ENCODE measurements around the gene C16orf54. TPM values are rescaled to one million over a fixed set of nuclear protein-coding genes. Genes with fewer than 3 reads are reported as not detected.
"Not testable (repeated sequence)": the region's sequence is repeated elsewhere in the genome, so short reads cannot be mapped to it uniquely, and the experiment has no call there.

Gene C16orf54
- total RNA-seq, 1 experiment from 2014 or later, result not detected

- Histone ChIP-seq H2AFZ (no peak overlapping the region), H3K9me3 (ENCODE audit: insufficient read depth, low read depth) (no peaks in the 10 kb centered on the region; the same call in 1 of the 2 replicates), H3F3A (ENCODE audit: insufficient read depth, low read depth) (peaks cover 50% of the 10 kb centered on the region), H3K27ac (no peak overlapping the region), H4K20me1 (ENCODE audit: insufficient read depth) (peaks cover 37% of the 10 kb centered on the region), H3K4me2 (no peak overlapping the region), H3K9me2 (ENCODE audit: insufficient read depth) (no peaks in the 10 kb centered on the region), H3K4me1 (replicated peaks; ENCODE audit: insufficient read depth) (peaks cover 7% of the 10 kb centered on the region; the same call in 1 of the 2 replicates), H3K79me2 (ENCODE audit: low read depth) (no peaks in the 10 kb centered on the region), H3K4me3 (no peak overlapping the region), H3K27me3 (ENCODE audit: insufficient read depth, low read depth) (no peaks in the 10 kb centered on the region), H3K36me3 (ENCODE audit: low read depth) (peaks cover 10% of the 10 kb centered on the region; the same call in 1 of the 2 replicates)
- TSS peak; percentile 47 for BruUV-seq (replicated peaks)
- ChIA-PET POLR2A (ENCODE audit: unreplicated experiment) (no interaction called here), CTCF (no interaction called here)
- DNase-seq, result no peak
- intact Hi-C loops (cut with micrococcal nuclease; ENCODE audit: unreplicated experiment), result no loop called here
- no peak for TF ChIP-seq CTCF (conservative IDR thresholded peaks at IDR 0.05)
- TF ChIP-seq EZH2 (IDR thresholded peaks at IDR 0.05; ENCODE audit: low read depth), result no peak
Measured at GRCh38 chr16:29697391-29697790, 48.4 kb downstream of the C16orf54 start.

DNA sequence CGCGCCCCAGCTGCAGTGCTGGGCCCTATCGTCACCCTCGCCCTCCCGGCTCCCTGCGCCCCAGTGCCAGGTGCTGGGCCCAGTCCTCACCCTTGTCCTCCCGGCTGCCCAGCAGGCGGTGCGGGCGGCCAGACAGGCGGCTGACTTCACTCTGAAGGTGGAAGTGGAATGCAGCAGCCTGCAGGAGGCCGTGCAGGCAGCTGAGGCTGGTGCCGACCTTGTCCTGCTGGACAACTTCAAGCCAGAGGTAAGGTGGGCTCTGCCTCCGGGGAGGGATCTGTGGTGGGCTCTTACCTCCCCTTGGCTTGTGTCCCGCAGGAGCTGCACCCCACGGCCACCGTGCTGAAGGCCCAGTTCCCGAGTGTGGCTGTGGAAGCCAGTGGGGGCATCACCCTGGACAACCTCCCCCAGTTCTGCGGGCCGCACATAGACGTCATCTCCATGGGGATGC is 48.9 kb downstream of the C16orf54 start:
- POLR2A ChIA-PET (ENCODE audit: unreplicated experiment), result no interaction called here

DNA sequence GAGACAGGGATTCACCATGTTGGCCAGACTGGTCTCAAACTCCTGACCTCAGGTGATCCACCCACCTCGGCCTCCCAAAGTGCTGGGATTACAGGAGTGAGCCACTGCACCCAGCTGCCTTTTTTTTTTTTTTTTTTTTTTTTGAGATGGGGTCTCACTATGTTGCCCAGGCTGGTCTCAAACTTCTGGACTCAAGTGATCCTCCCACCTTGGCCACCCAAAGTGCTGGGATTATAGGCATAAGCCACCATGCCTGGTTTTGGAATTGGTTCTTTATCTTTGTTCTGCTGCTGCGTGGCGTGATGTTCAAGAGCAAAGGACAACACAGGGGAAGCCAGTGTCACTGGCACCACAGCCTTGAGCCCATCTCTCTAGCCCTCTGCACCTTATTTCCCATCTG is 50.1 kb downstream of the C16orf54 start:
- intact Hi-C loops (cut with micrococcal nuclease; ENCODE audit: unreplicated experiment); H3K36me3 ChIP-seq (ENCODE audit: low read depth); DNase-seq; H3K4me1 ChIP-seq (replicated peaks; ENCODE audit: insufficient read depth); H3K9me3 ChIP-seq (ENCODE audit: insufficient read depth, low read depth); H3K4me2 ChIP-seq; POLR2A ChIA-PET (ENCODE audit: unreplicated experiment); H3K27ac ChIP-seq; H3K27me3 ChIP-seq (ENCODE audit: insufficient read depth, low read depth); H2AFZ ChIP-seq; BruUV-seq (replicated peaks); H3K4me3 ChIP-seq; H3K9me2 ChIP-seq (ENCODE audit: insufficient read depth): not testable (repeated sequence)
- CTCF ChIA-PET, result interaction anchor here (0.6 to 0.7 kb wide), 2 partner anchors 12 to 156 kb away, joined by 9 to 17 read pairs; no protein-coding TSS in a partner anchor
- peaks cover 52% of the 10 kb centered on the region for H4K20me1 ChIP-seq (ENCODE audit: insufficient read depth)
- H3K79me2 ChIP-seq (ENCODE audit: low read depth), result peaks cover 11% of the 10 kb centered on the region
- peaks cover 55% of the 10 kb centered on the region for H3F3A ChIP-seq (ENCODE audit: insufficient read depth, low read depth)

More for the DNA sequence above, 48.9 kb downstream of the C16orf54 start:
- peaks cover 5% of the 10 kb centered on the region; the same call in 1 of the 2 replicates for H3K4me1 ChIP-seq (replicated peaks; ENCODE audit: insufficient read depth)
- CTCF ChIA-PET, result no interaction called here
- no peak for TF ChIP-seq CTCF (conservative IDR thresholded peaks at IDR 0.05)
- TF ChIP-seq EZH2 (IDR thresholded peaks at IDR 0.05; ENCODE audit: low read depth), result no peak
- peaks cover under 1% of the 10 kb centered on the region for H3K79me2 ChIP-seq (ENCODE audit: low read depth)
- no peak overlapping the region for H2AFZ ChIP-seq
- DNase-seq, result no peak
- no TSS peak for BruUV-seq (replicated peaks)
- intact Hi-C loops (cut with micrococcal nuclease; ENCODE audit: unreplicated experiment), result no loop called here
- no peak overlapping the region for H3K27ac ChIP-seq
- no peaks in the 10 kb centered on the region for H3K27me3 ChIP-seq (ENCODE audit: insufficient read depth, low read depth)
- peaks cover 39% of the 10 kb centered on the region for H4K20me1 ChIP-seq (ENCODE audit: insufficient read depth)
- H3K9me2 ChIP-seq (ENCODE audit: insufficient read depth), result no peaks in the 10 kb centered on the region
- no peak overlapping the region for H3K4me2 ChIP-seq
- H3K4me3 ChIP-seq, result no peak overlapping the region
- H3K9me3 ChIP-seq (ENCODE audit: insufficient read depth, low read depth), result no peaks in the 10 kb centered on the region; the same call in 1 of the 2 replicates
- peaks cover 10% of the 10 kb centered on the region; the same call in 1 of the 2 replicates for H3K36me3 ChIP-seq (ENCODE audit: low read depth)
- H3F3A ChIP-seq (ENCODE audit: insufficient read depth, low read depth), result peaks cover 50% of the 10 kb centered on the region

Measured in PC-9 (cell line).